Breast epithelium (tissue), 3 donors: ENCODE results near the gene PDZRN3.

Experiments
- POLR2A ChIP-seq: fragments of 450-650 bp; IDR thresholded peaks from one replicate; pipeline ENCODE4 v1.6.1; 2016; ENCODE audit warnings: antibody characterized with exemption, mild to moderate bottlenecking, moderate library complexity
- POLR2AphosphoS5 ChIP-seq, 3 donors: sonication (generic); formaldehyde crosslinking; IDR thresholded peaks; one replicate each; pipeline ENCODE4 v1.6.1; 2017; ENCODE audit warnings: antibody characterized with exemption in 3 of 3

DNA sequence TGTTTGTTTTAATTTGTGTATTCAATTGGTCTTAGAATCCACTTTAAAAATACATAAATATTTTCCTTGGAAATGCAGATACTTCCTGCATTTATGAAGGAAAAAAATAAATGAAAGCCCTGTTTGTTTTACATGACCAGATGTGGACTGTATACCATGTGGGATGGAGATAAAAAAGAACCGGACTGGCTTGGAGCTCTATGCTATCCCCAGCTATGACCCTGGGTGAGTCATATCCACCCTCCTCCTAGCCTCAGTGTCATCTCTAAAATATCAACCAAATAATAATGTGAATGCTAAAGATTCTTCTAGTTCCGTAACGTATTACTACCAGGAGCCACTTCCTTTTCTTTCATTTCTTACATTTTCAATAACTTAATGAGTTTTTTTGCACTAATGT is 44.5 kb upstream of the PDZRN3 start:
- no peak for TF ChIP-seq POLR2AphosphoS5 (IDR thresholded peaks at IDR 0.05)
- no peak for TF ChIP-seq POLR2A
